Activated naive CD8-positive, alpha-beta T cell treated with anti-CD3 and anti-CD28 coated beads, Interleukin-2, amount 10 ng/mL, durations not matched to agents 7 days and 5 days (primary cell): ENCODE data around the gene SLC7A9. TPM values are rescaled to one million over a fixed set of nuclear protein-coding genes. Genes with fewer than 3 reads are reported as not detected.
"Not testable (repeated sequence)": the region's sequence is repeated elsewhere in the genome, so short reads cannot be mapped to it uniquely, and the experiment has no call there.

Experiments
- ATAC-seq: fragments of 150-1000 bp; cut with Tn5 transposase; one replicate; pipeline ENCODE4 v1.10.0; 2021; ENCODE audit warnings: low read depth, moderate library complexity
- POLR2A ChIA-PET: fragments of 350-600 bp; sonication (Branson Sonifier 250); formaldehyde crosslinking; loops from one replicate; lab custom pipeline; 2021; ENCODE audit warnings: antibody characterized with exemption; lab: Charles Lee
- DNase-seq: peaks from one replicate; pipeline ENCODE4 v3.0.0; 2021
- H3K27ac Mint-ChIP-seq: one replicate; pipeline ENCODE4 v1.8.0; 2022; ENCODE audit warnings: mild to moderate bottlenecking, mixed read lengths
- H3K27me3 Mint-ChIP-seq: one replicate; pipeline ENCODE4 v1.8.0; 2022; ENCODE audit warnings: mild to moderate bottlenecking, moderate library complexity, mixed read lengths
- H3K36me3 Mint-ChIP-seq: one replicate; pipeline ENCODE4 v1.8.0; 2021; ENCODE audit warnings: mild to moderate bottlenecking, mixed read lengths
- H3K4me1 Mint-ChIP-seq: one replicate; pipeline ENCODE4 v1.8.0; 2021; ENCODE audit warnings: mixed read lengths
- H3K4me3 Mint-ChIP-seq: one replicate; pipeline ENCODE4 v1.8.0; 2022; ENCODE audit warnings: mild to moderate bottlenecking, moderate library complexity, mixed read lengths
- H3K9me3 Mint-ChIP-seq: one replicate; pipeline ENCODE4 v1.8.0; 2021; ENCODE audit warnings: mixed read lengths
- total RNA-seq, 2 experiments: library from RNA; stranded (reverse); gene quantifications; one replicate each; pipeline ENCODE4 v1.2.3, GENCODE V29; 2021

The SLC7A9 gene
- total RNA-seq, 2 experiments from 2014 or later = 0.23 to 0.42 TPM

GRCh38 chr19:32809754-32810153 is 59.8 kb downstream of the SLC7A9 start:
- POLR2A ChIA-PET = interaction anchor here (1.2 kb wide), 1 partner anchor 16 kb away, joined by 3 read pairs; no protein-coding TSS in a partner anchor
- no peak overlapping the region for H3K27ac Mint-ChIP-seq
- peaks cover 12% of the 10 kb centered on the region for H3K4me1 Mint-ChIP-seq
- no peak overlapping the region for H3K4me3 Mint-ChIP-seq
- ATAC-seq = no peak
- H3K9me3 Mint-ChIP-seq = no peaks in the 10 kb centered on the region
- H3K36me3 Mint-ChIP-seq = peaks cover 2% of the 10 kb centered on the region
- H3K27me3 Mint-ChIP-seq = peaks cover 5% of the 10 kb centered on the region
- DNase-seq = no peak

- POLR2A ChIA-PET = interaction anchor here (1.2 kb wide), 1 partner anchor 16 kb away, joined by 3 read pairs; no protein-coding TSS in a partner anchor
- peaks cover 5% of the 10 kb centered on the region for H3K27me3 Mint-ChIP-seq
- H3K36me3 Mint-ChIP-seq = peaks cover 2% of the 10 kb centered on the region
- no peak for DNase-seq
- H3K4me1 Mint-ChIP-seq = peaks cover 10% of the 10 kb centered on the region
- H3K27ac Mint-ChIP-seq = peak overlapping the region; percentile 24
- no peaks in the 10 kb centered on the region for H3K9me3 Mint-ChIP-seq
- no peak for ATAC-seq
- peak overlapping the region; percentile 3 for H3K4me3 Mint-ChIP-seq
These were observed 60.3 kb downstream of the SLC7A9 start for GRCh38 chr19:32809254-32809653.

- no peak overlapping the region for H3K4me3 Mint-ChIP-seq
- POLR2A ChIA-PET = interaction anchor here (1.2 kb wide), 1 partner anchor 15 kb away, joined by 3 read pairs; no protein-coding TSS in a partner anchor
- no peaks in the 10 kb centered on the region for H3K9me3 Mint-ChIP-seq
- H3K36me3 Mint-ChIP-seq = peaks cover 2% of the 10 kb centered on the region
- DNase-seq (no peak), ATAC-seq (no peak)
- no peak overlapping the region for H3K27ac Mint-ChIP-seq
- H3K27me3 Mint-ChIP-seq = peaks cover 5% of the 10 kb centered on the region
- H3K4me1 Mint-ChIP-seq = peaks cover 10% of the 10 kb centered on the region
These were observed 61.3 kb downstream of the SLC7A9 start for GRCh38 chr19:32808236-32808635.

- H3K27ac Mint-ChIP-seq = no peak overlapping the region
- no peak for DNase-seq
- POLR2A ChIA-PET = interaction anchor here (1.6 kb wide), 1 partner anchor 10 kb away, joined by 4 read pairs; no protein-coding TSS in a partner anchor
- no peak overlapping the region for H3K4me3 Mint-ChIP-seq
- no peak for ATAC-seq
- H3K9me3 Mint-ChIP-seq = no peaks in the 10 kb centered on the region
- peaks cover 11% of the 10 kb centered on the region for H3K4me1 Mint-ChIP-seq
- no peaks in the 10 kb centered on the region for H3K36me3 Mint-ChIP-seq
- H3K27me3 Mint-ChIP-seq = no peaks in the 10 kb centered on the region
These were observed 66.7 kb downstream of the SLC7A9 start for GRCh38 chr19:32802840-32803239.

GRCh38 chr19:32800754-32801153 is 68.8 kb downstream of the SLC7A9 start:
- DNase-seq (no peak), ATAC-seq (no peak)
- peaks cover 15% of the 10 kb centered on the region for H3K4me1 Mint-ChIP-seq
- POLR2A ChIA-PET = interaction anchor here (0.7 kb wide), 1 partner anchor 1840 kb away, joined by 3 read pairs; no protein-coding TSS in a partner anchor
- no peaks in the 10 kb centered on the region for H3K36me3 Mint-ChIP-seq
- no peaks in the 10 kb centered on the region for H3K27me3 Mint-ChIP-seq
- H3K9me3 Mint-ChIP-seq = no peaks in the 10 kb centered on the region
- no peak overlapping the region for H3K4me3 Mint-ChIP-seq
- H3K27ac Mint-ChIP-seq = no peak overlapping the region

GRCh38 chr19:32800191-32800590 is 69.4 kb downstream of the SLC7A9 start:
- no peak overlapping the region for H3K27ac Mint-ChIP-seq
- no peaks in the 10 kb centered on the region for H3K9me3 Mint-ChIP-seq
- POLR2A ChIA-PET = interaction anchor here (0.7 kb wide), 1 partner anchor 65 kb away, joined by 4 read pairs; no protein-coding TSS in a partner anchor
- no peaks in the 10 kb centered on the region for H3K27me3 Mint-ChIP-seq
- DNase-seq (no peak), ATAC-seq (no peak)
- H3K4me3 Mint-ChIP-seq = no peak overlapping the region
- H3K4me1 Mint-ChIP-seq = peaks cover 20% of the 10 kb centered on the region
- no peaks in the 10 kb centered on the region for H3K36me3 Mint-ChIP-seq

- Mint-ChIP-seq H3K9me3 (no peaks in the 10 kb centered on the region), H3K27me3 (no peaks in the 10 kb centered on the region), H3K36me3 (no peaks in the 10 kb centered on the region), H3K27ac (no peak overlapping the region), H3K4me3 (no peak overlapping the region), H3K4me1 (peaks cover 33% of the 10 kb centered on the region)
- ATAC-seq (no peak), DNase-seq (no peak)
- POLR2A ChIA-PET = no interaction called here
These were observed 71.4 kb downstream of the SLC7A9 start for GRCh38 chr19:32798201-32798600.

GRCh38 chr19:32789429-32789828 is 80.1 kb downstream of the SLC7A9 start:
- POLR2A ChIA-PET = no interaction called here
- no peak for ATAC-seq
- peaks cover 6% of the 10 kb centered on the region for H3K27me3 Mint-ChIP-seq

GRCh38 chr19:32787895-32788294 is 81.7 kb downstream of the SLC7A9 start:
- H3K4me3 Mint-ChIP-seq, POLR2A ChIA-PET, ATAC-seq, H3K4me1 Mint-ChIP-seq, DNase-seq, H3K27me3 Mint-ChIP-seq, H3K36me3 Mint-ChIP-seq, H3K27ac Mint-ChIP-seq: not testable (repeated sequence)
- H3K9me3 Mint-ChIP-seq = peaks cover 10% of the 10 kb centered on the region

More at GRCh38 chr19:32789429-32789828, 80.1 kb downstream of the SLC7A9 start:
- Mint-ChIP-seq H3K4me1 (peaks cover 18% of the 10 kb centered on the region), H3K36me3 (peaks cover 8% of the 10 kb centered on the region), H3K27ac (no peak overlapping the region), H3K9me3 (peaks cover 7% of the 10 kb centered on the region), H3K4me3 (no peak overlapping the region)
- DNase-seq = no peak

GRCh38 chr19:32787161-32787813 is 82.3 kb downstream of the SLC7A9 start:
- ATAC-seq, H3K27me3 Mint-ChIP-seq, POLR2A ChIA-PET, H3K4me1 Mint-ChIP-seq, H3K36me3 Mint-ChIP-seq, DNase-seq, H3K4me3 Mint-ChIP-seq: not testable (repeated sequence)
- peak overlapping the region; percentile 39 for H3K27ac Mint-ChIP-seq
- peaks cover 10% of the 10 kb centered on the region for H3K9me3 Mint-ChIP-seq

GRCh38 chr19:32782089-32782488 is 87.5 kb downstream of the SLC7A9 start:
- DNase-seq, H3K27ac Mint-ChIP-seq, H3K4me3 Mint-ChIP-seq, ATAC-seq, H3K27me3 Mint-ChIP-seq, POLR2A ChIA-PET, H3K4me1 Mint-ChIP-seq, H3K36me3 Mint-ChIP-seq: not testable (repeated sequence)
- H3K9me3 Mint-ChIP-seq = peaks cover 19% of the 10 kb centered on the region

- no peak for DNase-seq
- peaks cover 3% of the 10 kb centered on the region for H3K4me1 Mint-ChIP-seq
- ATAC-seq = no peak
- peaks cover 6% of the 10 kb centered on the region for H3K36me3 Mint-ChIP-seq
- peaks cover 19% of the 10 kb centered on the region for H3K9me3 Mint-ChIP-seq
- H3K27ac Mint-ChIP-seq = no peak overlapping the region
- no peak overlapping the region for H3K4me3 Mint-ChIP-seq
- peaks cover 6% of the 10 kb centered on the region for H3K27me3 Mint-ChIP-seq
- POLR2A ChIA-PET = no interaction called here
These were observed 88.3 kb downstream of the SLC7A9 start for GRCh38 chr19:32781280-32781679.
